Upper lobe of left lung (tissue), 6 donors: ENCODE data around the gene RBBP5. TPM values are rescaled to one million over a fixed set of nuclear protein-coding genes. Genes with fewer than 3 reads are reported as not detected.

Experiments
- ATAC-seq, 2 donors: fragments of 200-7000 bp; cut with Tn5 transposase; one replicate each; pipeline ENCODE4 v1.9.1; 2022; ENCODE audit warnings: mild to moderate bottlenecking in 2 of 2, moderate library complexity in 2 of 2; ENCODE audit not compliant: low FRiP score in 2 of 2
- DNase-seq, 2 donors: peaks; one replicate each; pipeline ENCODE4 v3.0.0-alpha.2; 2019 to 2020
- H3K27ac ChIP-seq, 4 donors: fragments of 200-600 bp; sonication (generic); one replicate each; pipeline ENCODE4 v1.5.1; 2016 to 2019
- H3K27me3 ChIP-seq, 4 donors: fragments of 200-600 bp; sonication (generic); one replicate each; pipeline ENCODE4 v1.5.1; 2017 to 2019
- H3K36me3 ChIP-seq, 4 donors: fragments of 200-600 bp; sonication (generic); one replicate each; pipeline ENCODE4 v1.5.1; 2016 to 2019
- H3K4me1 ChIP-seq, 4 donors: fragments of 200-600 bp; sonication (generic); one replicate each; pipeline ENCODE4 v1.5.1; 2018 to 2019
- H3K4me3 ChIP-seq, 4 donors: fragments of 200-600 bp; sonication (generic); one replicate each; pipeline ENCODE4 v1.5.1; 2017 to 2019; ENCODE audit warnings: mild to moderate bottlenecking in 2 of 4, moderate library complexity in 1 of 4
- H3K9me3 ChIP-seq, 4 donors: fragments of 200-600 bp; sonication (generic); one replicate each; pipeline ENCODE4 v1.5.1; 2018 to 2019
- CTCF ChIP-seq, 6 experiments: fragments of 450-650 bp in 4 of 6; fragments of 200-600 bp in 2 of 6; sonication (generic) in 2 of 6; IDR thresholded peaks; one replicate each; pipeline ENCODE4 v1.5.1; 2016 to 2019; ENCODE audit warnings: antibody characterized with exemption in 6 of 6
- EP300 ChIP-seq, 4 donors: sonication (generic); formaldehyde crosslinking; IDR thresholded peaks; one replicate each; pipeline ENCODE4 v1.5.1; 2017; ENCODE audit warnings: antibody characterized with exemption in 4 of 4, control low read depth in 2 of 4
- POLR2A ChIP-seq, 4 donors: fragments of 450-650 bp; IDR thresholded peaks; one replicate each; pipeline ENCODE4 v1.5.1; 2016 to 2017; ENCODE audit warnings: antibody characterized with exemption in 4 of 4, mild to moderate bottlenecking in 2 of 4
- POLR2AphosphoS5 ChIP-seq, 2 donors: sonication (generic); formaldehyde crosslinking; IDR thresholded peaks; one replicate each; pipeline ENCODE4 v1.5.1; 2017; ENCODE audit warnings: antibody characterized with exemption in 2 of 2
- WGBS, 2 donors: methylation state at CpG; one replicate each; pipeline ENCODE4 v1.1.5; 2017 to 2018; 5-methylcytosine and 5-hydroxymethylcytosine counted together
- total RNA-seq, 6 donors: library from RNA; depleted of rRNA in 4 of 6; stranded (reverse); fragments of >200 nt in 4 of 6; gene quantifications; one replicate each; pipeline versions ENCODE4 v1.1.0 to v1.2.1, GENCODE V29; 2016 to 2021
- donor health status: DM: no; HTN: no; CAD: no; lungs with moderate emphysema.
- donor health status: DM: no; HTN: yes; CAD: no; lungs with severe emphysema.

Gene RBBP5
- total RNA-seq, 6 donors from 2014 or later, result 7.3 to 19.3 (median 14.1) TPM

DNA sequence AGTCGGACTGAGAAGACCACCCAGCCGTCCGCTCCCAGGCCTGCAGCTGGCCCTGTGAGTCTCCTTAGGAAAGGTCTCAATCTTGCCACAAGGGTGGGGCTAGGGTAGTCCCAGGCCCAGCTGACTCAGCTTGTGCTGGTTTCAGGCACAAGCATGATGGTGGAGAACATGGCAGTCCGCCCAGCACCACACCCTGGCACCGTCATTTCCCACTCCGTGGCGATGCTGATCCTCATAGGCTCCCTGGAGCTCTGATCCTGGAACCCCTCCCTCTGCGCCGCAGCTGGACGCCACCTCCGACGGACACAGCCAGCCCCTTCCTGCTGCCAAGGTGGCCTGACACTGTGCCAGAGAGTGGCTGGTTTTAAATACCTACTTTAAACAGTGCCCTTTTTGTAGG lies 48.3 kb downstream of the RBBP5 start:
- WGBS, 2 donors, result 89 to 93% methylated on average over 9 to 12 of the region's 12 CpGs
- H3K27me3 ChIP-seq, result no peaks in the 10 kb centered on the region
- H3K9me3 ChIP-seq, result no peaks in the 10 kb centered on the region
- no peak for TF ChIP-seq POLR2AphosphoS5 (IDR thresholded peaks at IDR 0.05)
- H3K36me3 ChIP-seq, result no peaks in the 10 kb centered on the region
- no peak overlapping the region for H3K27ac ChIP-seq
- peak in 1 of 2 donors; percentile 55 for DNase-seq
- H3K4me3 ChIP-seq, result no peak overlapping the region
- no peak for ATAC-seq
- no peaks in the 10 kb centered on the region for H3K4me1 ChIP-seq

GRCh38 chr1:205072881-205073280 lies 48.9 kb downstream of the RBBP5 start:
- H3K4me1 ChIP-seq, result no peaks in the 10 kb centered on the region
- DNase-seq, result no peak
- TF ChIP-seq POLR2AphosphoS5 (IDR thresholded peaks at IDR 0.05), result no peak
- TF ChIP-seq POLR2A (IDR thresholded peaks at IDR 0.05), result no peak
- TF ChIP-seq CTCF (IDR thresholded peaks at IDR 0.05), result no peak
- no peak for TF ChIP-seq EP300 (IDR thresholded peaks at IDR 0.05)
- H3K36me3 ChIP-seq, result no peaks in the 10 kb centered on the region
- no peak overlapping the region for H3K27ac ChIP-seq
- no peaks in the 10 kb centered on the region for H3K27me3 ChIP-seq
- H3K4me3 ChIP-seq, result no peak overlapping the region
- WGBS, 2 donors, result 81 to 91% methylated on average over 8 of the region's 8 CpGs
- no peaks in the 10 kb centered on the region for H3K9me3 ChIP-seq
- ATAC-seq, result no peak

GRCh38 chr1:205072286-205072685 lies 49.5 kb downstream of the RBBP5 start:
- no peak overlapping the region for H3K4me3 ChIP-seq
- no peak for DNase-seq
- ATAC-seq, result no peak
- no peaks in the 10 kb centered on the region for H3K4me1 ChIP-seq
- H3K27me3 ChIP-seq, result no peaks in the 10 kb centered on the region
- TF ChIP-seq EP300 (IDR thresholded peaks at IDR 0.05), result no peak
- TF ChIP-seq POLR2AphosphoS5 (IDR thresholded peaks at IDR 0.05), result no peak
- no peak for TF ChIP-seq CTCF (IDR thresholded peaks at IDR 0.05)
- TF ChIP-seq POLR2A (IDR thresholded peaks at IDR 0.05), result no peak
- H3K36me3 ChIP-seq, result no peaks in the 10 kb centered on the region
- WGBS, 2 donors, result 84 to 93% methylated on average over 9 of the region's 9 CpGs
- no peak overlapping the region for H3K27ac ChIP-seq
- H3K9me3 ChIP-seq, result no peaks in the 10 kb centered on the region

GRCh38 chr1:205071801-205072200 lies 50.0 kb downstream of the RBBP5 start:
- no peak overlapping the region for H3K27ac ChIP-seq
- H3K4me1 ChIP-seq, result no peaks in the 10 kb centered on the region
- no peak for ATAC-seq
- no peaks in the 10 kb centered on the region for H3K27me3 ChIP-seq
- H3K4me3 ChIP-seq, result no peak overlapping the region
- TF ChIP-seq POLR2AphosphoS5 (IDR thresholded peaks at IDR 0.05) (no peak), CTCF (IDR thresholded peaks at IDR 0.05) (no peak), POLR2A (IDR thresholded peaks at IDR 0.05) (no peak), EP300 (IDR thresholded peaks at IDR 0.05) (no peak)
- peak in 1 of 2 donors; percentile 45 for DNase-seq
- WGBS, 2 donors, result 84 to 89% methylated on average over 6 to 9 of the region's 12 CpGs
- no peaks in the 10 kb centered on the region for H3K9me3 ChIP-seq
- H3K36me3 ChIP-seq, result no peaks in the 10 kb centered on the region

GRCh38 chr1:205071028-205071409 lies 50.8 kb downstream of the RBBP5 start:
- no peaks in the 10 kb centered on the region for H3K9me3 ChIP-seq
- no peaks in the 10 kb centered on the region for H3K36me3 ChIP-seq
- TF ChIP-seq POLR2A (IDR thresholded peaks at IDR 0.05) (no peak), CTCF (IDR thresholded peaks at IDR 0.05) (no peak), POLR2AphosphoS5 (IDR thresholded peaks at IDR 0.05) (no peak), EP300 (IDR thresholded peaks at IDR 0.05) (no peak)
- no peaks in the 10 kb centered on the region for H3K4me1 ChIP-seq
- H3K27me3 ChIP-seq, result no peaks in the 10 kb centered on the region
- 90 to 94% methylated on average over 2 of the region's 2 CpGs for WGBS, 2 donors
- DNase-seq (no peak), ATAC-seq (no peak)
- H3K4me3 ChIP-seq, result no peak overlapping the region
- H3K27ac ChIP-seq, result no peak overlapping the region
